Measurements from ENCODE around the gene AGMO. TPM values are rescaled to one million over a fixed set of nuclear protein-coding genes. Genes with fewer than 3 reads are reported as not detected.

AGMO gene
- total RNA-seq, 2 experiments from 2014 or later: not detected

DNA sequence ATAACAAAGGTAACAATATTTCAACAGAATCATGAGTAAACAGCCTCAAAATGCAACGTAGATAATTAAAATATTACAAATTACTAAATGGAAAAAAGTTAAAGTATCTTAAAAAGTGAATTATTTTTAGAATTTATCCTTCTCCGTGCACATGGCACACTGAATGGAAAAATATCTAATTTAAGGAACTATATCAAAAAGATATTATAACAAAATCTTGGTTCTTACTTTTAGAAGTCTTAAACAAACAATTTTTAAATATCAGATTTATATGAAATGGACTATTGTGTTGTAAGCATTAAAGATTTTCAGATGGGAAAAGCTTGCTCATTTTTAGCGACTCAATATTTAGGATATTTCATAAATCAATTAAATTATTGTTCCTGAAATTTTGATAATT, 72.0 kb downstream of the AGMO start:
- H3K9me3 Mint-ChIP-seq: peaks cover 3% of the 10 kb centered on the region
- H3K27me3 Mint-ChIP-seq: no peaks in the 10 kb centered on the region
- no peaks in the 10 kb centered on the region for H3K36me3 Mint-ChIP-seq (ENCODE audit: low read depth)
- CTCF ChIA-PET: no interaction called here
- intact Hi-C loops (cut with micrococcal nuclease): no loop called here
- no peaks in the 10 kb centered on the region for H3K4me1 Mint-ChIP-seq (ENCODE audit: low read depth)
- TF ChIP-seq, protein P1, sequence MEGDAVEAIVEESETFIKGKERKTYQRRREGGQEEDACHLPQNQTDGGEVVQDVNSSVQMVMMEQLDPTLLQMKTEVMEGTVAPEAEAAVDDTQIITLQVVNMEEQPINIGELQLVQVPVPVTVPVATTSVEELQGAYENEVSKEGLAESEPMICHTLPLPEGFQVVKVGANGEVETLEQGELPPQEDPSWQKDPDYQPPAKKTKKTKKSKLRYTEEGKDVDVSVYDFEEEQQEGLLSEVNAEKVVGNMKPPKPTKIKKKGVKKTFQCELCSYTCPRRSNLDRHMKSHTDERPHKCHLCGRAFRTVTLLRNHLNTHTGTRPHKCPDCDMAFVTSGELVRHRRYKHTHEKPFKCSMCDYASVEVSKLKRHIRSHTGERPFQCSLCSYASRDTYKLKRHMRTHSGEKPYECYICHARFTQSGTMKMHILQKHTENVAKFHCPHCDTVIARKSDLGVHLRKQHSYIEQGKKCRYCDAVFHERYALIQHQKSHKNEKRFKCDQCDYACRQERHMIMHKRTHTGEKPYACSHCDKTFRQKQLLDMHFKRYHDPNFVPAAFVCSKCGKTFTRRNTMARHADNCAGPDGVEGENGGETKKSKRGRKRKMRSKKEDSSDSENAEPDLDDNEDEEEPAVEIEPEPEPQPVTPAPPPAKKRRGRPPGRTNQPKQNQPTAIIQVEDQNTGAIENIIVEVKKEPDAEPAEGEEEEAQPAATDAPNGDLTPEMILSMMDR (IDR thresholded peaks at IDR 0.05): no peak
- ATAC-seq (no peak), DNase-seq (no peak)
- POLR2A ChIA-PET: no interaction called here
- H3K4me3 Mint-ChIP-seq: no peak overlapping the region
- no peak overlapping the region for H3K27ac Mint-ChIP-seq

DNA sequence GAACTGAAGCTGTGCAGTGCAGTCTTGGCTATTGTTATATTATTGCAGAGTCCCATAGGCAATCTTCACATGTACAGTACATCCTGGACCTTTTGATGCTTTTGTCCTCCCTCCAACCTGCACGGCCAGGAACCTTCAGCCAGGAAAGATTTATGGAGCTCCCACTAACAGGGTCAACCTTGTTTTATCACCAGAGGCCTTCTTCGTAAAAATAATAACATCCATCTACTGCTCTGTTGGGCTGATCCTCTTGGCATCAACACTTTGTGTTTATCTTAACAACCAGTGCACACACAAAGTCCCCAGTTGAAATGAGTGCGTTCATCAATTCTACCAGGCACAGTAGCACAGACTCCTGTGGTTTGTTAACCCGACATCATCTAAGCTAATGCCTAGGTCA, 72.4 kb downstream of the AGMO start:
- ChIA-PET CTCF (no interaction called here), POLR2A (no interaction called here)
- H3K27me3 Mint-ChIP-seq: no peaks in the 10 kb centered on the region
- H3K27ac Mint-ChIP-seq: no peak overlapping the region
- H3K4me3 Mint-ChIP-seq: no peak overlapping the region
- H3K4me1 Mint-ChIP-seq (ENCODE audit: low read depth): no peaks in the 10 kb centered on the region
- ATAC-seq: no peak
- TF ChIP-seq, protein P1 (IDR thresholded peaks at IDR 0.05): no peak
- intact Hi-C loops (cut with micrococcal nuclease): no loop called here
- peaks cover 4% of the 10 kb centered on the region for H3K9me3 Mint-ChIP-seq
- no peak for DNase-seq
- no peaks in the 10 kb centered on the region for H3K36me3 Mint-ChIP-seq (ENCODE audit: low read depth)

DNA sequence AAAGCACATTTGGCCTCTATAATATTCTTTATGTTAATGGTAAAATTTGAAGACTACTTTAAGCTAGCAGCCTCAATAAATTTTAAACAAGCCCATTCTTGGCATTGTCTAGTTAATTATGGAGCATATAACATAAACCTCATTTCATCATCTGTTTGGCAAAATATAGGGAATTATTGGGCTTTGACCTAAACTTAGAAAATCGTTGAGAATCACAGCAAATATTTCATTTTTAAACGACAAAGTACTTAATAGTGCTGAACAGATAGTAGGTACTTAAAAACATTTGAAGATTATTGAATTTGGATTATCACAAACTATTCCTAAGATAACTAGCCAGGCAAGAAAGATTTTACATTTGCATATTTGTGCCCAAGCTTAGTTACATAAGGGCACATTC, 73.4 kb downstream of the AGMO start:
- Mint-ChIP-seq H3K27me3 (no peaks in the 10 kb centered on the region), H3K9me3 (peaks cover 4% of the 10 kb centered on the region), H3K4me1 (ENCODE audit: low read depth) (no peaks in the 10 kb centered on the region), H3K4me3 (no peak overlapping the region), H3K36me3 (ENCODE audit: low read depth) (no peaks in the 10 kb centered on the region), H3K27ac (no peak overlapping the region)
- CTCF ChIA-PET: no interaction called here
- TF ChIP-seq, protein P1 (IDR thresholded peaks at IDR 0.05): no peak
- DNase-seq: no peak
- intact Hi-C loops (cut with micrococcal nuclease): no loop called here
- no peak for ATAC-seq
- POLR2A ChIA-PET: no interaction called here

DNA sequence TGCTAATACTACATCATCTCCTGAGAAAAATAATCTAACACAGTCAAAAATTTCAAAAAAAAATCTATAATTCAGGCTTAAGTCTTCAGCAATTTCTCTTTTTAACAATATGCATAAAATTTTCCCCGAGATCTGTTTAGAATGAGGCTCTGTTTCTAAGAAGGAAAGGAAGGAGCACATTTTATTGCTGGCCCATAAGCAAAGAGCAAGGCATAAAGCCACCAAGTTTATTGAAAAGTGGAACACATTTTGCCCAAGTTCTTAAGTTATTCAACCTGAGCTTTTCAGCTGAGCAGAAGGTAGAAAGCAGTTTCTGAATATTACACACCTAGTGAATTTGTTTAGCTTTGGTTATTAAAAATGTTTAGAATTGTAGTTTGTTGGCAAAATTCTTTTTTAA, 73.9 kb downstream of the AGMO start:
- DNase-seq (no peak), ATAC-seq (no peak)
- no peak overlapping the region for H3K27ac Mint-ChIP-seq
- no peaks in the 10 kb centered on the region for H3K36me3 Mint-ChIP-seq (ENCODE audit: low read depth)
- no peaks in the 10 kb centered on the region for H3K4me1 Mint-ChIP-seq (ENCODE audit: low read depth)
- intact Hi-C loops (cut with micrococcal nuclease): no loop called here
- TF ChIP-seq, protein P1 (IDR thresholded peaks at IDR 0.05): no peak
- H3K27me3 Mint-ChIP-seq: no peaks in the 10 kb centered on the region
- H3K9me3 Mint-ChIP-seq: peaks cover 4% of the 10 kb centered on the region
- ChIA-PET POLR2A (no interaction called here), CTCF (no interaction called here)
- no peak overlapping the region for H3K4me3 Mint-ChIP-seq

DNA sequence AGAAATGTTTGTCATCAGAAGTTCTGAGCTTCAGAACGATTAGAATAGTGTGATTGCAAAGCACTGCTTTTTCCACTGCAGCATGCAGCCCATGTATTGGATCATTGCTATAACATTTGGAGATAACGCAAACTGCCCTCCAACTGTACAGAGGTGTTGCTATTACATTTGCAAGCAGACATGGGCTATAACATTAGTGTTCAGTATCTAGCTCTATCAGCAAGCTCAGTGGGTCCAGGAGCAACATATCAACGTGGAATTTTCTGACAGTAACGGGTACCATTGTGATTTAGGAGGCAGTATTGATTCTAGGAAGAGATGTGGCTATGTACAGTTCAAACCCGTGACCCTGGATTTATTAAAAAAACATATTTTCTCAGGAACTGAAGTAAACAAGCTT, 75.8 kb downstream of the AGMO start:
- H3K4me1 Mint-ChIP-seq (ENCODE audit: low read depth): no peaks in the 10 kb centered on the region

More for the DNA sequence above, 75.8 kb downstream of the AGMO start:
- intact Hi-C loops (cut with micrococcal nuclease): no loop called here
- no peaks in the 10 kb centered on the region for H3K27me3 Mint-ChIP-seq
- POLR2A ChIA-PET: no interaction called here
- H3K27ac Mint-ChIP-seq: no peak overlapping the region
- no peak for ATAC-seq
- no peaks in the 10 kb centered on the region for H3K36me3 Mint-ChIP-seq (ENCODE audit: low read depth)
- H3K9me3 Mint-ChIP-seq: peaks cover 4% of the 10 kb centered on the region
- no peak overlapping the region for H3K4me3 Mint-ChIP-seq
- TF ChIP-seq, protein P1 (IDR thresholded peaks at IDR 0.05): no peak
- DNase-seq: no peak
- CTCF ChIA-PET: no interaction called here
